ENCODE measurements around the gene BOLA1. TPM values are rescaled to one million over a fixed set of nuclear protein-coding genes. Genes with fewer than 3 reads are reported as not detected.

Gene BOLA1
- total and polyA plus RNA-seq, 2 experiments from 2014 or later: 18.4 to 26.2 TPM

GRCh38 chr1:149915429-149916192 is 16.2 kb downstream of the BOLA1 start:
- H3K27me3 Mint-ChIP-seq (ENCODE audit: insufficient read depth, low read depth, poor library complexity): peaks cover 15% of the 10 kb centered on the region
- TF ChIP-seq POLR2AphosphoS5 (IDR thresholded peaks at IDR 0.05; ENCODE audit: low read depth): no peak
- no peak for TF ChIP-seq NANOG (IDR thresholded peaks at IDR 0.05; ENCODE audit: borderline replicate concordance)
- no peak for TF ChIP-seq STAT1 (IDR thresholded peaks at IDR 0.05; ENCODE audit: unreplicated experiment)
- no peak for TF ChIP-seq ZNF331 (CRISPR knock-in tag; IDR thresholded peaks at IDR 0.05; ENCODE audit: low read depth)
- TF ChIP-seq JUNB (IDR thresholded peaks at IDR 0.05; ENCODE audit: unreplicated experiment): no peak
- TF ChIP-seq, protein P1, sequence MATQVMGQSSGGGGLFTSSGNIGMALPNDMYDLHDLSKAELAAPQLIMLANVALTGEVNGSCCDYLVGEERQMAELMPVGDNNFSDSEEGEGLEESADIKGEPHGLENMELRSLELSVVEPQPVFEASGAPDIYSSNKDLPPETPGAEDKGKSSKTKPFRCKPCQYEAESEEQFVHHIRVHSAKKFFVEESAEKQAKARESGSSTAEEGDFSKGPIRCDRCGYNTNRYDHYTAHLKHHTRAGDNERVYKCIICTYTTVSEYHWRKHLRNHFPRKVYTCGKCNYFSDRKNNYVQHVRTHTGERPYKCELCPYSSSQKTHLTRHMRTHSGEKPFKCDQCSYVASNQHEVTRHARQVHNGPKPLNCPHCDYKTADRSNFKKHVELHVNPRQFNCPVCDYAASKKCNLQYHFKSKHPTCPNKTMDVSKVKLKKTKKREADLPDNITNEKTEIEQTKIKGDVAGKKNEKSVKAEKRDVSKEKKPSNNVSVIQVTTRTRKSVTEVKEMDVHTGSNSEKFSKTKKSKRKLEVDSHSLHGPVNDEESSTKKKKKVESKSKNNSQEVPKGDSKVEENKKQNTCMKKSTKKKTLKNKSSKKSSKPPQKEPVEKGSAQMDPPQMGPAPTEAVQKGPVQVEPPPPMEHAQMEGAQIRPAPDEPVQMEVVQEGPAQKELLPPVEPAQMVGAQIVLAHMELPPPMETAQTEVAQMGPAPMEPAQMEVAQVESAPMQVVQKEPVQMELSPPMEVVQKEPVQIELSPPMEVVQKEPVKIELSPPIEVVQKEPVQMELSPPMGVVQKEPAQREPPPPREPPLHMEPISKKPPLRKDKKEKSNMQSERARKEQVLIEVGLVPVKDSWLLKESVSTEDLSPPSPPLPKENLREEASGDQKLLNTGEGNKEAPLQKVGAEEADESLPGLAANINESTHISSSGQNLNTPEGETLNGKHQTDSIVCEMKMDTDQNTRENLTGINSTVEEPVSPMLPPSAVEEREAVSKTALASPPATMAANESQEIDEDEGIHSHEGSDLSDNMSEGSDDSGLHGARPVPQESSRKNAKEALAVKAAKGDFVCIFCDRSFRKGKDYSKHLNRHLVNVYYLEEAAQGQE (IDR thresholded peaks at IDR 0.05; ENCODE audit: unreplicated experiment): no peak
- TF ChIP-seq, protein P2, sequence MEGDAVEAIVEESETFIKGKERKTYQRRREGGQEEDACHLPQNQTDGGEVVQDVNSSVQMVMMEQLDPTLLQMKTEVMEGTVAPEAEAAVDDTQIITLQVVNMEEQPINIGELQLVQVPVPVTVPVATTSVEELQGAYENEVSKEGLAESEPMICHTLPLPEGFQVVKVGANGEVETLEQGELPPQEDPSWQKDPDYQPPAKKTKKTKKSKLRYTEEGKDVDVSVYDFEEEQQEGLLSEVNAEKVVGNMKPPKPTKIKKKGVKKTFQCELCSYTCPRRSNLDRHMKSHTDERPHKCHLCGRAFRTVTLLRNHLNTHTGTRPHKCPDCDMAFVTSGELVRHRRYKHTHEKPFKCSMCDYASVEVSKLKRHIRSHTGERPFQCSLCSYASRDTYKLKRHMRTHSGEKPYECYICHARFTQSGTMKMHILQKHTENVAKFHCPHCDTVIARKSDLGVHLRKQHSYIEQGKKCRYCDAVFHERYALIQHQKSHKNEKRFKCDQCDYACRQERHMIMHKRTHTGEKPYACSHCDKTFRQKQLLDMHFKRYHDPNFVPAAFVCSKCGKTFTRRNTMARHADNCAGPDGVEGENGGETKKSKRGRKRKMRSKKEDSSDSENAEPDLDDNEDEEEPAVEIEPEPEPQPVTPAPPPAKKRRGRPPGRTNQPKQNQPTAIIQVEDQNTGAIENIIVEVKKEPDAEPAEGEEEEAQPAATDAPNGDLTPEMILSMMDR (conservative IDR thresholded peaks at IDR 0.05; ENCODE audit: low read depth in 2 of 2): no peak
- TF ChIP-seq EZH2 (IDR thresholded peaks at IDR 0.05; ENCODE audit: low read depth, unreplicated experiment): no peak
- peaks cover 3% of the 10 kb centered on the region; the same call in 1 of the 2 replicates for H4K20me1 ChIP-seq (replicated peaks; ENCODE audit: insufficient read depth)
- H3F3A ChIP-seq (replicated peaks; ENCODE audit: low read depth): 0 out of 2 replicates have a peak, but pooled peaks cover 3% of the 10 kb centered on the region
- H3K4me1 Mint-ChIP-seq: peaks cover 31% of the 10 kb centered on the region
- H3K27ac ChIP-seq (ENCODE audit: low read depth): no peak overlapping the region
- H2AFZ ChIP-seq: no peak overlapping the region
- H3K36me3 Mint-ChIP-seq (ENCODE audit: low read depth): peaks cover 24% of the 10 kb centered on the region
- H3K4me2 ChIP-seq: peak overlapping the region; percentile 93
- H3K9me2 ChIP-seq (ENCODE audit: insufficient read depth): no peaks in the 10 kb centered on the region
- H3K4me1 ChIP-seq (ENCODE audit: insufficient read depth): peaks cover 20% of the 10 kb centered on the region
- no peak for ATAC-seq
- peak overlapping the region; percentile 95 for H3K4me3 ChIP-seq
- no peak overlapping the region for H3K27ac Mint-ChIP-seq
- peaks cover 16% of the 10 kb centered on the region for H3K79me2 ChIP-seq (replicated peaks; ENCODE audit: insufficient read depth)
- no peaks in the 10 kb centered on the region for H3K36me3 ChIP-seq (ENCODE audit: insufficient read depth)
- no peaks in the 10 kb centered on the region for H3K27me3 ChIP-seq (ENCODE audit: insufficient read depth)
- H3K9me3 Mint-ChIP-seq: no peaks in the 10 kb centered on the region
- DNase-seq (ENCODE audit: low spot score): no peak
- H3K4me3 Mint-ChIP-seq: peak overlapping the region; percentile 96
